Ecto neural progenitor cell (in vitro differentiated cells): Measurements from ENCODE around the gene HEG1.

ENCODE experiments used
- DNase-seq: peaks from one replicate; pipeline ENCODE4 v3.0.0-alpha.2; 2018; ENCODE audit warnings: low spot score

Gene HEG1

GRCh38 chr3:125069452-125069851, 13.7 kb upstream of the HEG1 start:
- no peak for DNase-seq

DNA sequence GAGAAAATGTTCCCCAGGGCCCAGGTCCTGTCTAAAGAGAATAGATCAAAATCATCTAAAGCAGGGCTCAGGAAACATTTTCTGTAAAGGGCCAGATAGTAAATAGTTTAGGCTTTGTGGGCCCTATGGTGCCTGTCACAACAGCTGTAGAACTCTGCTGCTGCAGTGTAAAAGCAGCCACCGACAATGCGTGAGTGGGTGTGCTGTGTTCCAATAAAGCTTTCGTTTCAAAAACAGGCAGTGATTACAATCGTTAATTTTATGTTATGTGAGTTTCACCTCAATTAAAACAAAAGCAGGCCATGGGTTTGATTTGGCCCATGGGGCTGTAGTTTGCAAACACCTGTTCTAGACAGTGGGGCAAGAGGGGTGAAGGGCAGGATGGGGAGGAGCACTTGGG, 12.5 kb upstream of the HEG1 start:
- no peak for DNase-seq

DNA sequence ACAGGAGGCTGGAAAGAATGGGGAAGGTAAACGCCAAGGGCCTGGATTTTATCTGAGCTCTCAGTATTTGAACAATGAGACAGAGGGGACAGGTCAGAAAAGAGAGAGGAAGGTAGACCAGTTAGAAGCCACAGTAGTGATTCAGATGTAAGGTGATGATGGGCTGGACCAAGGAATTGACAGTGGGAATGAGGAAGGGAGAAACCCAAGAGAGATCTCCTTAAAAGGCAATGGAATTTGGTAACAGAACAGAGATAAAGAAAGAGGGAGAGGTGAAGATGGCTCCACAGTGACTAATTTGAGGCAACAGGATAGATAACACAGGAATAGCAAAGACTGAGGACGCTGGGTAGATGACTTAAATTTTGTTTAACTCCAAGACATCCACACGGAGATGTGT, 11.4 kb upstream of the HEG1 start:
- no peak for DNase-seq

DNA sequence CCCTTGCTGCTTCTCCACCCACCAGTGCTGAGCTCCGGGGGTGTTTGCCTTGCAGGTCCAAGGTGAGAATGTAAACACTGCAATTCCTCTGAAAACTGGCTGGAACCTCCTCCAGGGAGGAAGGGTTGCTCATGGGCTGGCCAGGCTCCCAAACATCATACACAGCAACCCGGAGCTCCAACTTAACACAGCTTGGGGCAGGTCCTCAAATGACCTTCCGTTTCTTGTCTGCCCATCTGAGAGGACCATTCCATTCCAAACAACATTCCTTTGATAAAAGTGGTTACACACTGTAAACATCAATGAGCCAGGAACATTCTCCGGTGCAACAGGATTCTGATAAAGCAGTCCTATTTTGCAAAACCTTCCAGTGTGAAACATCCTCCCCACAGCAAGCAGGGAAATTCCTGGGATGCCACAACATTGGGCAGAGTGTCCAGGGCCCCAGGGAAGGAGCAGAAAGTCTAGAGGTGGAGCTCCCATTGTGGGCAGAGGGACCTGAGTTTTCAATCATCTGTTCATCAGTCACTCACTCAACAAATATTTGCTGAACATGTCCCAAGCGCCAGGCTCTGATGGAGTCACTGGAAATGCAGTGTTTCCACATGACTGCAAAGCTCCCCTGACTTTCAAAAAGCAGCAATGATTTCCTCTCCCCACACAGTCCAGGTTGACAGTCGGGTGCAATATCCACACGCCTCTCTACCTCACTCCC, 7.3 kb upstream of the HEG1 start:
- DNase-seq = no peak

- DNase-seq = no peak
Observed at GRCh38 chr3:125061646-125062045, 5.8 kb upstream of the HEG1 start.

DNA sequence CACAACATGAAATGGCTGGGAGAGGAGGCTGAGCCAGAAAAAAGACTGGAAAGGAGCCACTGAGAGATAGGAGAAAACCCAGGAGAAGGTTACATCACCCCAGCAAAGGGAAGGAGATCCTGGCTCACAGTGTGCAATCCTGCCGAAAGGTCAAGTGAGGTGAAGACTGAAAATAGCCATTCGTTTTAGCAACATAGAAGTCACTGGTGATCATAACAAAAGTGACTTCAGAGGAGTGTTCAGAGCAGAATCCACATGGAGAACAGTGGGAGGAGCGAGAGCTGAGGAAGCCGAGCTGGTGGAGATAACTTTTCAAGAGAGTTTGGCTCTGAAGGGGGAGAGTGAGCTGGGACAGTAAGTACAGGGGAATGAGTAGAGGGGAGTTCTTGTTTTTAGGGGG, 5.4 kb upstream of the HEG1 start:
- no peak for DNase-seq

GRCh38 chr3:125059488-125060245, 3.9 kb upstream of the HEG1 start:
- DNase-seq = no peak

GRCh38 chr3:125058959-125059358, 3.2 kb upstream of the HEG1 start:
- DNase-seq = no peak

DNA sequence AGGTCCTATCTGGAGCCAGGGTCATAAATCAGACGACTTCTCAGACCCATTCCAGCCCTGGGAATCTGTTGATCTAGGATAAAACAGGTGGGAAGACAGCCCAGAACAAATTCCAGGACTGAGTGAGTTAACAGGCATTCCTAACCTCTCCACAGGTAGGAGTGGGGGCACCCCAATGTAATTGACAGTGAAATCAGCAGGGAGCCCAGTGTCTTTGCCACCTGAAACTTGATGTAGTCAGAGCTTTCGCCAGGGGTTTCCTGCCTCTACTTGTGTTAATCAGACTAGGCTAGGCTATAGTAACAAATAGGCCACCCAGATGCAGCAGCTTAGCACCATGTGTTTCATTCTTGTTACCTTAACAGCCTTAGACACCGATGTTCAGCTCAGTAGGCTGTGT, 2.7 kb upstream of the HEG1 start:
- no peak for DNase-seq

- DNase-seq = no peak
Observed at GRCh38 chr3:125057186-125057850, 1.5 kb upstream of the HEG1 start.

GRCh38 chr3:125055331-125055912, 375 bp downstream of the HEG1 start:
- peak; percentile 66 for DNase-seq

GRCh38 chr3:125054449-125055329, 1.1 kb downstream of the HEG1 start:
- no peak for DNase-seq

DNA sequence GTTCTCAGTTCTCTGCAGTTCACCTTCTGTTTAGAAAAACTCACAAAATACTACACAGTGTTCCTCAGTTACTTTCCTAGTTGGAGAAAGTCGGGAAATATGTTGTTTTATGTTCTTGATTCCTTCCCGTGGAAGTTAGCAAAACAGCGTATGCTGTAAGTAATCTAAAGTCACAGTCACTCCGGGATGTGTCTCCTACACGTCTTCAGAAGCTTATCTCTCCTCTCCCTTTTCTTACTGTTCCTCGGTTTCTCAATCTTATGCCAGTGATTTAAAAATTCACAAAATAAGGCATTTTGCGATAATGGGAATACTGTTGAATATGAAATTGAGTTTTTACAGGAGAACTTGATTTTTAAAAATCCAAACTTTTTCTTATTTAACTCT, 1.7 kb downstream of the HEG1 start:
- no peak for DNase-seq

DNA sequence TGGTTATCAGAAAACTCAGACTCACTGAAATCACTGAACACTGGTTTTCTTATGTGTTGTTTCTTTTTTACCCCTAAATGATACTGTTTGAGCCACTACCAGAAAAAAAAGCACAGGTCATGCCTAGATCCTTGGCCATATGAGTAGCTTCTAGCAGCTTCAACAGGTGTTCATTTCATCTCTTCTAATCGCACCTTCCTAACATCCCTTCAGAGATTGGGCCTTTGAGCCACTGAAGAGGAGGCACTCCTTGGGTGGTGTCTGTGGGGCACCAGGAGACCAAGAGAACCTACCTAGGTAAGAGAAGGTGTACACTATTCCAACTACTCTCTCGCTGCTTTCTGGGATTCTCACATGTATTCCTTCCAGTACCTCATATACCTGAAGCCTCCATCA, 2.5 kb downstream of the HEG1 start:
- no peak for DNase-seq

- DNase-seq = no peak
Observed at GRCh38 chr3:125052624-125053303, 3.0 kb downstream of the HEG1 start.

DNA sequence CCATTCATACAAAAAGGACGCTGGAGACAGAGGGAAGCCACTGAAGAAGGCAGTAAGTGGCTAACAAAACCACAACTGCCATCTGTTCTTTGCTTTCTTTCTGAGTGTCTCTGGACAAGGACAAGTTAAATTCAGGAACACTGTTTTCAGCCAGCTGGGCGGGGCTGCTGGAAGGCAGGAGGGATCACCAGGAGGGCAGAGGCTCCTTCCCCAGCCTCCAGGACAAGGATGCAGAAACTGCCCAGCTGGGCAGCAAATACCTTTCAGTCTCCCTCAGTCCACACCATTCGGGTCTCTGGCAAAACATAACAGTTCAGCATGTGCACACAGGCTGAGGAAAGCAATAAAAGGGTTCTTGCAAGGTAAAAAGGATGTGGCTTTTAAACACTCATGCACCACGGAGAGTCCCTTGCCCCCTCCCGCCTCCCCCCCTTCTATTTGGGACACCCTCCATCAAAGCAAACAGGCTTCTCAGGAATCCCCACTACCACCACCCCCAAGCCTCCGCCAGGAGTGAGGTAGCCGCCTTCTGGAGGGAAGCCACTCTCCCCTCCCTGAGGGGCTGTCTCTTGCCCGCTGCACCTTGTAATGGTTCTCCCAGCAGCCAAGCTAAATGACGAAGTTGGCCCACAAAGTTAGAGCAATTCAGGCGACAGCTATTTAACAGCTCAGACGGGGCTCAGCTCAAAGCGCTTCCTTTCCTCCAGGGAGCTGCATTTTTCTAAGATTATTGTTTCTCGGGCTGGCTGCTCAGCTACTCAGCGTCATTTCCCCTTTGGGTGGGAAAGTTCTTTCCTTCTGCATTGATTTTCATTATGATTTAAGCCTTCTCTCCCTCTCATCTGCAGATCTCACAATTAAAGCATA, 3.8 kb downstream of the HEG1 start:
- no peak for DNase-seq

- DNase-seq = no peak
Observed at GRCh38 chr3:125051205-125051604, 4.6 kb downstream of the HEG1 start.

- DNase-seq = no peak
Observed at GRCh38 chr3:125050488-125051090, 5.2 kb downstream of the HEG1 start.

DNA sequence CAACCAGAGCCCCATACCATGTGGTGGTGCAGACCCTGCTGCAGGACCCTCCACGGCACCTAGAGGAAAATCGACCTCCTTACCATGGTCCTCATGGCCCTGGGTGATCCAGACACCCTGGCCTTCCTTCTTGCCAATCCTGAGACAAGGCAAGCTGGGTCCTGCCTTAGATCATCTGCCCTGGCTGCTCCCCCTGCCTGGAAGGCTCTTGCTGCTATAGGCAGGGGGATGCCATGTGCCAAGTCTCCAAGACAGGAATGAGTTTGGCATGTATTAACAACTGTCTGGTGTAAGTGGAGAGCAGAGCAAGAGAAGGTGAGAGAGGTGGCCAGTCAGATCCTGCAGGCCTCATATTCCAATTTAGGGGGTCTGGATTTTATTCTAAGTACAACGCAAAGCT, 7.5 kb downstream of the HEG1 start:
- DNase-seq = no peak

- no peak for DNase-seq
Observed at GRCh38 chr3:125045965-125046364, 9.8 kb downstream of the HEG1 start.
